KOPT-K1 (cell line): Measurements from ENCODE around the gene BTBD17.
"Not testable (repeated sequence)": the region's sequence is repeated elsewhere in the genome, so short reads cannot be mapped to it uniquely, and the experiment has no call there.

Experiments used
- H3K27ac ChIP-seq: fragments of 200-600 bp; sonication (generic); 2 replicates; pipeline ENCODE4 v1.5.1; 2016; ENCODE audit warnings: antibody characterized with exemption, mild to moderate bottlenecking, low read depth, low read length; ENCODE audit not compliant: poor library complexity, severe bottlenecking
- H3K36me3 ChIP-seq: fragments of 200-600 bp; sonication (generic); 2 replicates; pipeline ENCODE4 v1.5.1; 2017; ENCODE audit warnings: antibody characterized with exemption, mild to moderate bottlenecking, low read length, moderate library complexity; ENCODE audit not compliant: insufficient read depth
- H3K9me3 ChIP-seq: fragments of 200-600 bp; sonication (generic); 2 replicates; pipeline ENCODE4 v1.5.1; 2017; ENCODE audit warnings: antibody characterized with exemption, low read length, mild to moderate bottlenecking; ENCODE audit not compliant: insufficient read depth, poor library complexity, severe bottlenecking

BTBD17 gene, protein sequence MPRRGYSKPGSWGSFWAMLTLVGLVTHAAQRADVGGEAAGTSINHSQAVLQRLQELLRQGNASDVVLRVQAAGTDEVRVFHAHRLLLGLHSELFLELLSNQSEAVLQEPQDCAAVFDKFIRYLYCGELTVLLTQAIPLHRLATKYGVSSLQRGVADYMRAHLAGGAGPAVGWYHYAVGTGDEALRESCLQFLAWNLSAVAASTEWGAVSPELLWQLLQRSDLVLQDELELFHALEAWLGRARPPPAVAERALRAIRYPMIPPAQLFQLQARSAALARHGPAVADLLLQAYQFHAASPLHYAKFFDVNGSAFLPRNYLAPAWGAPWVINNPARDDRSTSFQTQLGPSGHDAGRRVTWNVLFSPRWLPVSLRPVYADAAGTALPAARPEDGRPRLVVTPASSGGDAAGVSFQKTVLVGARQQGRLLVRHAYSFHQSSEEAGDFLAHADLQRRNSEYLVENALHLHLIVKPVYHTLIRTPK

DNA sequence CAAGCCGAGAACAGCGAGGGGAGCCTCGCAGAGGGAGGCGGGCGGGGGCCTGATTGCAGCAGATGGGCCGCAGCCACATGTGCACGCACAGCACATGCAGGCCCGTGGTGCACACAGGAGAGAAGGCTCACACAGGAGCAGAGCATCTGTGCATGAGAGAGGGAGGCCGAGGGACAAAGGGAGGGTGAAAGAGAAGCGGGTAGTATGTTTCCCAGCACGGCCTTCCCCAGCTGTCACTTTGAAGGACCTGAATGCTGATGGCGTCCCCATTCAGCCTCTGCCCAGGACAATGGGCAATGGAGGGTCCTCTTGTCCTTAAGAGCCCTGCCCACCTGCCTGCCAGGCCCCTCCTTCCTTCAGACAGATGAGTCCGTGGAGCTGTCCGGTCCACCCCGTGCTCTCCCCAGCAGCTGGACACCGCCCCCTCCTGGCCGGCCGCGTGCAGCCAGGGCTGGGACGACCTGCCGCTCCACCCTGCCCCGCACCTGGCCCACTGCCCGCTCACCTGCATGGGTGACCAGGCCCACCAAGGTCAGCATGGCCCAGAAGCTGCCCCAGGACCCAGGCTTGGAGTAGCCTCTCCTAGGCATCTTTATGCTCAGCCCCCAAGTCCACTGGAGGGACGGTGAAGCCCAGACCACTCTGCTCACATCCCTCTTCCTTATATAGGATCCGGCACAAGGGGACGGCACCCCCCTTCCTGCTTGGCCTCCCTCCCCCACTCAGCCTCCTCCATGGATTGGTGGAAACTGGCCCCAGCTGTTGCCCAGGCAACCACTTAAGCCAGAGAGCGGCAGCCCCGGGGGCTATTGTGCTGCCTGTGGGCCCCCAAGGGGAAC is at the start of gene BTBD17:
BTBD17 (minus strand) TSS at position 639 of the 839 bp plus-strand sequence; CDS start at position 590, 49 bp downstream.
- no peaks in the 10 kb centered on the region for H3K9me3 ChIP-seq
- no peaks in the 10 kb centered on the region for H3K36me3 ChIP-seq
- no peak within 1 kb of the TSS for H3K27ac ChIP-seq

- no peaks in the 10 kb centered on the region for H3K9me3 ChIP-seq
- no peak overlapping the region for H3K27ac ChIP-seq
- no peaks in the 10 kb centered on the region for H3K36me3 ChIP-seq
Measured at GRCh38 chr17:74410001-74410443, 48.4 kb upstream of the BTBD17 start.

GRCh38 chr17:74408815-74409214 is 47.1 kb upstream of the BTBD17 start:
- Histone ChIP-seq H3K27ac (no peak overlapping the region), H3K36me3 (no peaks in the 10 kb centered on the region), H3K9me3 (no peaks in the 10 kb centered on the region)

GRCh38 chr17:74408262-74408661 is 46.6 kb upstream of the BTBD17 start:
- Histone ChIP-seq H3K27ac (no peak overlapping the region), H3K36me3 (no peaks in the 10 kb centered on the region), H3K9me3 (no peaks in the 10 kb centered on the region)

GRCh38 chr17:74407384-74407783 is 45.7 kb upstream of the BTBD17 start:
- H3K27ac ChIP-seq, result no peak overlapping the region
- no peaks in the 10 kb centered on the region for H3K9me3 ChIP-seq
- H3K36me3 ChIP-seq, result no peaks in the 10 kb centered on the region

- H3K9me3 ChIP-seq, H3K36me3 ChIP-seq, H3K27ac ChIP-seq: not testable (repeated sequence)
Measured at GRCh38 chr17:74405311-74405710, 43.6 kb upstream of the BTBD17 start.

GRCh38 chr17:74404789-74405188 is 43.1 kb upstream of the BTBD17 start:
- H3K36me3 ChIP-seq, result no peaks in the 10 kb centered on the region
- no peak overlapping the region for H3K27ac ChIP-seq
- H3K9me3 ChIP-seq, result no peaks in the 10 kb centered on the region

DNA sequence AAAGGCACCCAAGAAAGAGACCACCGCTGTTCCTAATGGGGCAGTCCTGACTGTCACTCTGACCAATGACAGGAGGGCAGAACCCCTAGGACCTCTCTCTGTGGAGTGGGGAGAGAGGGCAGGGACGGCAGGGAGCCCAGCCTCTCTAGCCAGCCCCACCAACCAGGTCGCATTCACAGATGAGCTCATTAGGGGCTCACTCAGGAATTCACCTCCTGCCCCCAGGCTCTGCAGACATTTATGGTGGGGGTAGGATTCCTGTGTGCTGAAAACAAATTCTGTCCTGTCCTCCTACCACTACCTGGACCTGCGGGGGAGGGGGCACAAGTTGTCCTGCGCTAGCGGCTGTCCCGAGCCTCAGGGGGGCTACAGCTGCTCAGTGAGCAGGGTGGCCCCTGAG is 42.5 kb upstream of the BTBD17 start:
- no peak overlapping the region for H3K27ac ChIP-seq
- H3K36me3 ChIP-seq, result no peaks in the 10 kb centered on the region
- H3K9me3 ChIP-seq, result no peaks in the 10 kb centered on the region

- Histone ChIP-seq H3K27ac (no peak overlapping the region), H3K36me3 (no peaks in the 10 kb centered on the region), H3K9me3 (no peaks in the 10 kb centered on the region)
Measured at GRCh38 chr17:74403512-74404137, 42.0 kb upstream of the BTBD17 start.

GRCh38 chr17:74402048-74402447 is 40.4 kb upstream of the BTBD17 start:
- H3K36me3 ChIP-seq, result no peaks in the 10 kb centered on the region
- no peaks in the 10 kb centered on the region for H3K9me3 ChIP-seq
- H3K27ac ChIP-seq, result no peak overlapping the region

DNA sequence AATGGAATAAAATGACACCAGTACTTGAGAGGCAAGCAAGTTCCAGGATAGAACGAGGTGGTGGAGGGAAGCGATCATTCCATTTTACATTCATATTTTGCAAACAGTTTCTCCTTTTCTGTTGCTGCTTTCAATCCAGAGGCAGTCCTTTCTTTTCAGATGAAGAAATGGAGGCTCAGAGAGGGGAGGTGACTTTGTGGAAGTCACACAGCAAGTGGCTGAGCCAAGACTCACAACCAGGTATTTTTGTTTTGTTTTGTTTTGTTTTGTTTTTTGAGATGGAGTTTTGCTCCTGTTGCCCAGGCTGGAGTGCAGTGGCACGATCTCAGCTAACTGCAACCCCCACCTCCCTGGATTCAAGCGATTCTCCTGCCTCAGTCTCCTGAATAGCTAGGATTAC is 34.9 kb upstream of the BTBD17 start:
- no peaks in the 10 kb centered on the region for H3K9me3 ChIP-seq

GRCh38 chr17:74394977-74395376 is 33.3 kb upstream of the BTBD17 start:
- H3K9me3 ChIP-seq, result no peaks in the 10 kb centered on the region
- no peaks in the 10 kb centered on the region for H3K36me3 ChIP-seq
- H3K27ac ChIP-seq, result no peak overlapping the region

More for the DNA sequence above, 34.9 kb upstream of the BTBD17 start:
- no peaks in the 10 kb centered on the region for H3K36me3 ChIP-seq
- no peak overlapping the region for H3K27ac ChIP-seq

DNA sequence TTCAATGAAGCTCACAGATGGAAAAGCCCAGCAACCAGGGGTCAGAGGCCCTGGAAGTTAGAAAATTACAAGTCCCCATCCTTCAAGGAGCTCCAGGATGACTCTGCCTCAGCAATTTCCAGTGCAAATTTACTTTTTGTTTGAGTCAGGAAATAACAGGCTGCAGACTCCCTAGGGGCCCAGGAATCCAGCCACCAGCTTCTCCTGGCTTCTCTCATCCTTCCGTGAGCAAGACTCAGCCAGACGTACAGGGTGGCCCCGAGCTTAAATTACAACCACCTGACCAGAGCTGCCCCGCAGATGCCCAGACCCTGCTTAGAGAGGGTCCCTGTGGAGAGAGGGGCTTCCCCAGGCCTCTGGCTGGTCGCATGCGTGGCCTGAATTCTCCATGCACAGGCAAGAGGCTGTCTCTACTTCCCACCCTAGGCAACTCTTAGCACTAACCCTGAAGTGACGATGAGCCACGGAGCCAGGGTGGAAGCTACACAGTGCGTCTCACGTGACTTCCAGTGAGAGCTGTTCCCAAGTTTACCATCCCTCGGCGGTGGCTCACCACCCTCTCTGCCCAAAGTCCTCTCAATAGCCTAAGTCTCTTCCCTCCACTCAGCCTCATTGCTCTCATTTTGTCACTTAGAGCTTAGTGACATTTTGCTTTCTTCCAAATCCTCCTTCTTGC is 32.7 kb upstream of the BTBD17 start:
- Histone ChIP-seq H3K27ac (no peak overlapping the region), H3K36me3 (no peaks in the 10 kb centered on the region), H3K9me3 (no peaks in the 10 kb centered on the region)

DNA sequence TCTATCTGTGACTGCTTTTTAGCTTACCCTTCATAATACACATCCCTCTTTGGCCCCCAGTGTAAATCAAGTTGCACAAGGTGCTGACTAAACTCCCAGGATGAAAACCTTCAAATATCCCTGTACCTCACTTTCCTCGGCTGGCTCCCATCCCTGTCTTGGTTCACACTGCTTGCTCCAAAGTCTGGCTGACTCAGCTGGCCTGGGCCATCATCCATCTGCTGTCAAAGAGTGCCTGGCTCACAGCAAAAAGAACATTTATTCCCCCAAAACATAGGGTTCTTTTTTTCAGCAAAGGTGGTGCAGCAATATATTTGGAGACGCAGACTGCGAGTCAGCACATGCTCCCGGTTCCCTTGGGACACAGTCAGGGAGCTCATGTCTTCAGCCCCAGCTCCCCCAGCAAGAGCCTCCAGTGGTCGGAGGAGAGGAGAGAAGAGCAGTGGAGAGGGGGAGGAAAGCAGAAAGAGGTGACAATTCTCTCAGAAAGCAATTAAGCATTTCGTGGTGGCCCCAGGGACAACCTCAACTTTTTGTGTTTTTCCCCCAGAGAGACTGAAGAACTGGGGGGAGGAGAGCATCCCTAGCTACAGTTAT is 31.8 kb upstream of the BTBD17 start:
- no peaks in the 10 kb centered on the region for H3K9me3 ChIP-seq
- no peaks in the 10 kb centered on the region for H3K36me3 ChIP-seq
- no peak overlapping the region for H3K27ac ChIP-seq
